CD4-positive, alpha-beta memory T cell (primary cell): Measurements from ENCODE around the gene SPSB1. TPM values are rescaled to one million over a fixed set of nuclear protein-coding genes. Genes with fewer than 3 reads are reported as not detected.

Source experiments
- CTCF ChIA-PET: fragments of 350-600 bp; sonication (Branson Sonifier 250); formaldehyde crosslinking; loops from one replicate; lab custom pipeline; 2021; ENCODE audit warnings: inconsistent platforms; ENCODE audit not compliant: partially characterized antibody; lab: Charles Lee
- POLR2A ChIA-PET: fragments of 350-600 bp; sonication (Branson Sonifier 250); formaldehyde crosslinking; loops from one replicate; lab custom pipeline; 2021; ENCODE audit not compliant: partially characterized antibody; lab: Charles Lee
- DNase-seq, 5 donors: peaks; one replicate each; pipeline versions ENCODE4 v3.0.0 to v3.0.0-alpha.2; 2020 to 2022; ENCODE audit warnings: mixed read lengths in 1 of 5
- H3K27ac ChIP-seq: one replicate; pipeline ENCODE4 v1.7.0; 2013; ENCODE audit warnings: low read depth, low read length
- H3K27me3 ChIP-seq: 2 replicates; pipeline ENCODE4 v1.7.0; 2013; ENCODE audit warnings: mild to moderate bottlenecking, low read length, moderate library complexity; ENCODE audit not compliant: insufficient read depth
- H3K36me3 ChIP-seq: 2 replicates; pipeline ENCODE4 v1.7.0; 2013; ENCODE audit warnings: mild to moderate bottlenecking, low read length, moderate library complexity; ENCODE audit not compliant: insufficient read depth
- H3K4me1 ChIP-seq: 2 replicates; pipeline ENCODE4 v1.7.0; 2013; ENCODE audit warnings: mild to moderate bottlenecking, low read length, moderate library complexity; ENCODE audit not compliant: insufficient read depth
- H3K4me3 ChIP-seq, 2 donors: one replicate each; pipeline ENCODE4 v1.7.0; 2013; ENCODE audit warnings: low read length in 2 of 2, mild to moderate bottlenecking in 1 of 2
- H3K9me3 ChIP-seq, 2 donors: one replicate each; pipeline ENCODE4 v1.7.0; 2013; ENCODE audit warnings: low read length in 2 of 2, control low read depth in 1 of 2; ENCODE audit not compliant: control insufficient read depth in 1 of 2
- H3K27ac Mint-ChIP-seq, 7 donors: one replicate each; pipeline ENCODE4 v1.8.0; 2020 to 2021; ENCODE audit warnings: mixed read lengths in 7 of 7, mild to moderate bottlenecking in 6 of 7, inconsistent platforms in 3 of 7, moderate library complexity in 3 of 7
- H3K27me3 Mint-ChIP-seq, 2 donors: one replicate each; pipeline ENCODE4 v1.8.0; 2020 to 2021; ENCODE audit warnings: mixed read lengths in 2 of 2
- H3K36me3 Mint-ChIP-seq, 2 donors: one replicate each; pipeline ENCODE4 v1.8.0; 2020 to 2021; ENCODE audit warnings: mixed read lengths in 2 of 2, inconsistent platforms in 1 of 2, mild to moderate bottlenecking in 1 of 2
- H3K4me1 Mint-ChIP-seq, 4 donors: one replicate each; pipeline ENCODE4 v1.8.0; 2020 to 2021; ENCODE audit warnings: mixed read lengths in 4 of 4, mild to moderate bottlenecking in 1 of 4
- H3K4me3 Mint-ChIP-seq, 8 donors: one replicate each; pipeline ENCODE4 v1.8.0; 2020 to 2021; ENCODE audit warnings: mixed read lengths in 8 of 8, mild to moderate bottlenecking in 7 of 8, moderate library complexity in 6 of 8, inconsistent platforms in 3 of 8
- H3K9me3 Mint-ChIP-seq, 8 donors: one replicate each; pipeline ENCODE4 v1.8.0; 2020 to 2021; ENCODE audit warnings: mixed read lengths in 8 of 8, mild to moderate bottlenecking in 5 of 8, inconsistent platforms in 3 of 8, moderate library complexity in 1 of 8
- intact Hi-C: fragments of 100-400 bp; cut with micrococcal nuclease; formaldehyde crosslinking; loops from one replicate; pipeline ENCODE4 v1.15.1; 2023
- polyA plus RNA-seq, 2 donors: library from polyadenylated mRNA; unstranded; fragments of 300-500 nt; fragmentation: Illumina TruSeq; gene quantifications; one replicate each; pipeline ENCODE4 v1.2.3, GENCODE V29; 2021
- total RNA-seq, 2 experiments: library from RNA; stranded (reverse); gene quantifications; one replicate each; pipeline ENCODE4 v1.2.3, GENCODE V29; 2021

SPSB1 gene
- total and polyA plus RNA-seq, 4 experiments from 2014 or later: 2.8 to 4.5 (median 3.7) TPM

DNA sequence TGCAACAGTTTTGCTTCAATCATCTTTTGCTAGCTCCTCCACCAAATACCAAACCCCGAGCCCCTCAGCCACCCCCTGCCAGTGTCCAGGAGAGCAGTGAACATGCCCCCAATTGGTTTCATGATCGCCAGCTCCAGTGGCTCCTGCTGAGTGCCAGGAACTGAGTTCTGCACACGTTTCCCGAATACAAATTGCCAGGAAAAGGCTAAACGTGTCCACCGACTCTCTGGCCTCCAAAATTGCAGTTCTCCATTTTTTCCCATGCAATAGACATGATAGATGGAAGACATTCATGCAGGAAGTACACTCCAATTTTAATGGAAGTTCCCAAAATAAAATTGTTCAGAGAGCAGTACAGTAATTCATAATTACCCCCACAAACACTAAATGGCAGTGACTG lies 101.3 kb downstream of the SPSB1 start:
- Histone ChIP-seq H3K36me3 (no peaks in the 10 kb centered on the region), H3K9me3 (no peaks in the 10 kb centered on the region), H3K4me3 (no peak overlapping the region), H3K27me3 (no peaks in the 10 kb centered on the region), H3K27ac (no peak overlapping the region), H3K4me1 (no peaks in the 10 kb centered on the region)
- DNase-seq: peak in 1 of 5 donors; percentile 13
- H3K27ac Mint-ChIP-seq: no peak overlapping the region
- peaks cover 0 to 5% of the 10 kb centered on the region in 2 donors for H3K36me3 Mint-ChIP-seq
- POLR2A ChIA-PET: no interaction called here
- peaks cover 0 to 4% (median 3%) of the 10 kb centered on the region in 8 donors for H3K9me3 Mint-ChIP-seq
- no peak overlapping the region for H3K4me3 Mint-ChIP-seq
- H3K27me3 Mint-ChIP-seq: peaks cover 2% of the 10 kb centered on the region in 2 donors
- CTCF ChIA-PET: interaction anchor here (1.6 kb wide), 1 partner anchor 104 kb away, joined by 3 read pairs; no protein-coding TSS in a partner anchor
- H3K4me1 Mint-ChIP-seq: peaks cover 4 to 6% (median 6%) of the 10 kb centered on the region in 4 donors
- intact Hi-C loops: no loop called here

- Mint-ChIP-seq H3K27ac (no peak overlapping the region), H3K27me3 (peaks cover 2% of the 10 kb centered on the region in 2 donors), H3K9me3 (peaks cover 0 to 4% (median 3%) of the 10 kb centered on the region in 8 donors), H3K4me3 (no peak overlapping the region), H3K36me3 (peaks cover 0 to 5% of the 10 kb centered on the region in 2 donors), H3K4me1 (peaks cover 0 to 4% (median 1%) of the 10 kb centered on the region in 4 donors)
- no peaks in the 10 kb centered on the region for H3K36me3 ChIP-seq
- H3K9me3 ChIP-seq: no peaks in the 10 kb centered on the region
- H3K27me3 ChIP-seq: no peaks in the 10 kb centered on the region
- intact Hi-C loops: no loop called here
- CTCF ChIA-PET: interaction anchor here (1.6 kb wide), 1 partner anchor 105 kb away, joined by 3 read pairs; no protein-coding TSS in a partner anchor
- DNase-seq: no peak
- H3K4me3 ChIP-seq: no peak overlapping the region
- POLR2A ChIA-PET: no interaction called here
- peaks cover 5% of the 10 kb centered on the region for H3K4me1 ChIP-seq
- H3K27ac ChIP-seq: no peak overlapping the region
Observed at GRCh38 chr1:9395018-9395417, 102.3 kb downstream of the SPSB1 start.

DNA sequence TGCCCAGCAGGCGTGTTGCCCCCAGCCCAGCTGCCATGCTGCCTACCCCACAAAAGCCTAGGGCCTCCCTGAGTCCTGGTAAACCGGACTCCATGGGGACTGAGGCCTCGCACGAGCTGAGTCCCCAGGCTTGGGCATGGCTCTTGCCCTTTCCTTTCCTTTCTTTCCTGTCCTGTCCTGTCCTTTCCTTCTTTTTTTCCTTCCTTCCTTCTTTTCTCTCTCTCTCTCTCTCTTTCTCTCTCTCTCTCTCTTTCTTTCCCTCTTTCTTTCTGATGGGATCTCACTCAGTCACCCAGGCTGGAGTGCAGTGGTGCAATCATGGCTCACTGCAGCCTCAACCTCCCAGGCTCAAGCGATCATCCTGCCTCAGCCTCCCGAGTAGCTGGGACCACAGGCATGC lies 104.4 kb downstream of the SPSB1 start:
- Histone ChIP-seq H3K27me3 (no peaks in the 10 kb centered on the region), H3K9me3 (no peaks in the 10 kb centered on the region), H3K36me3 (no peaks in the 10 kb centered on the region), H3K4me1 (peaks cover 12% of the 10 kb centered on the region), H3K4me3 (no peak overlapping the region), H3K27ac (no peak overlapping the region)
- Mint-ChIP-seq H3K9me3 (peaks cover 0 to 4% (median 3%) of the 10 kb centered on the region in 8 donors), H3K27ac (no peak overlapping the region), H3K4me3 (no peak overlapping the region), H3K36me3 (peaks cover 0 to 5% of the 10 kb centered on the region in 2 donors), H3K27me3 (peaks cover 2% of the 10 kb centered on the region in 2 donors), H3K4me1 (peaks cover 1 to 13% (median 4%) of the 10 kb centered on the region in 4 donors)
- ChIA-PET POLR2A (no interaction called here), CTCF (no interaction called here)
- intact Hi-C loops: no loop called here
- DNase-seq: no peak

- Mint-ChIP-seq H3K4me1 (peaks cover 1 to 14% (median 4%) of the 10 kb centered on the region in 4 donors), H3K27me3 (peaks cover 2% of the 10 kb centered on the region in 2 donors), H3K27ac (no peak overlapping the region), H3K36me3 (peaks cover 0 to 5% of the 10 kb centered on the region in 2 donors), H3K9me3 (peaks cover 0 to 4% (median 3%) of the 10 kb centered on the region in 8 donors), H3K4me3 (no peak overlapping the region)
- POLR2A ChIA-PET: interaction anchor here (1.4 kb wide), 1 partner anchor 15 kb away, joined by 4 read pairs; no protein-coding TSS in a partner anchor
- intact Hi-C loops: no loop called here
- Histone ChIP-seq H3K9me3 (no peaks in the 10 kb centered on the region), H3K27ac (no peak overlapping the region), H3K27me3 (no peaks in the 10 kb centered on the region), H3K4me3 (no peak overlapping the region), H3K36me3 (no peaks in the 10 kb centered on the region), H3K4me1 (peaks cover 12% of the 10 kb centered on the region)
- CTCF ChIA-PET: interaction anchor here (0.8 kb wide), 1 partner anchor 9 kb away, joined by 3 read pairs; no protein-coding TSS in a partner anchor
- DNase-seq: no peak
Observed at GRCh38 chr1:9397997-9398526, 105.4 kb downstream of the SPSB1 start.

DNA sequence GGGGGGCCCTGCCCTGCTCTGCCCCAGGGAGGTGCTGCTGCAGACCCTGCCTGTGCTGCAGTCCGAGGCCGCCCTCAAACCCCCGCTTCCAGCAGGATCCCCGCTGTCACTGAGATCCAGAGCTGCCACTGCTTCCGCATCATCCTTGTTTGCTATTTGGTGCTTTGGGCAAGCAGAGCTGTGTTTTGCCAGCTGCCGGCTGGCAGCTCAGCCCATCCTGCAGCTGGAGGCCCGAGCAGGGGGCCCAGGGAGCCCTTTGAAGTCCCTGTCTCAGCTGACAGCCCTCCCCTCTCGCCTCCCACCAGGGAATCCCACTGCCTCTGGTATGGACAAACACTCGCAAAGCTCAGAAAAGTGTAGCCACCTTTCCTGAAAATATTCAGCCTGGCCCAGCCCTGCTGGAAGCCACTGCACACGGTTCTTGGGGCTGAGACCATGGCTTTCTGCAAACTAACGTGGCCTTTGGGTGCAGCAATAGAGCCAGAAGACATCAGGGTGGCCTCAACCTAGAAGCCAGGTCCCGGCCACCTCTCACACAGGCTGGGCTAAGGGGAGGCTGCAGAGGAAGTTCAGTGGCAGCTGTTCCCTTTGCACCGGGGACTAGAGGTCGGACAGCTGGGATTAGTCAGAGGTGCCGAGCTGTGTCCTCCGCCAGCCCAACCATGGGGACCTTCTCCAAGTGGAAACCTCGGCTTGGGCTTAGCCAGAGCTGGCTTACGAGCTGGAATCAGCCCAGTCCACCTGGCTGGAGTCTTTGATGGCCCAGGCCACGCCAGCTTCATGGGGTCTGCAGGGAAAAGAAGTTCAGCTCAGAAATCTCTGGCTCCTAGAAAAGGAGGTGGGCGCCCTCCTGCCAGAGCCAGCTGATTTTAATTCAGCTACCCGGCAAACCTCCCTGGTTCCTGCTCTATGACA lies 107.1 kb downstream of the SPSB1 start:
- Histone ChIP-seq H3K9me3 (no peaks in the 10 kb centered on the region), H3K4me1 (peaks cover 12% of the 10 kb centered on the region), H3K4me3 (no peak overlapping the region), H3K36me3 (no peaks in the 10 kb centered on the region), H3K27me3 (no peaks in the 10 kb centered on the region), H3K27ac (no peak overlapping the region)
- intact Hi-C loops: no loop called here
- DNase-seq: peak in 1 of 5 donors; percentile 20
- CTCF ChIA-PET: interaction anchor here (1.0 to 2.1 kb wide), 2 partner anchors 10 to 56 kb away, joined by 3 to 4 read pairs; no protein-coding TSS in a partner anchor
- Mint-ChIP-seq H3K4me1 (peaks cover 1 to 14% (median 4%) of the 10 kb centered on the region in 4 donors), H3K27ac (no peak overlapping the region), H3K27me3 (peaks cover 0 to 2% of the 10 kb centered on the region in 2 donors), H3K36me3 (peaks cover 0 to 5% of the 10 kb centered on the region in 2 donors), H3K4me3 (peak overlapping the region in 2 of 8 donors; percentile 5 to 61), H3K9me3 (peaks cover 0 to 4% (median 3%) of the 10 kb centered on the region in 8 donors)
- POLR2A ChIA-PET: no interaction called here

- Histone ChIP-seq H3K27me3 (no peaks in the 10 kb centered on the region), H3K9me3 (no peaks in the 10 kb centered on the region), H3K36me3 (no peaks in the 10 kb centered on the region), H3K4me1 (peaks cover 12% of the 10 kb centered on the region), H3K4me3 (no peak overlapping the region), H3K27ac (no peak overlapping the region)
- H3K4me1 Mint-ChIP-seq: peaks cover 1 to 14% (median 4%) of the 10 kb centered on the region in 4 donors
- H3K36me3 Mint-ChIP-seq: no peaks in the 10 kb centered on the region
- H3K4me3 Mint-ChIP-seq: peak overlapping the region in 2 of 8 donors; percentile 5 to 61
- peaks cover 0 to 2% of the 10 kb centered on the region in 2 donors for H3K27me3 Mint-ChIP-seq
- peak in 2 of 5 donors; percentile 11 to 14 for DNase-seq
- CTCF ChIA-PET: interaction anchor here (1.0 to 2.1 kb wide), 2 partner anchors 9 to 55 kb away, joined by 3 to 4 read pairs; no protein-coding TSS in a partner anchor
- H3K9me3 Mint-ChIP-seq: no peaks in the 10 kb centered on the region
- intact Hi-C loops: no loop called here
- no peak overlapping the region for H3K27ac Mint-ChIP-seq
- POLR2A ChIA-PET: no interaction called here
Observed at GRCh38 chr1:9400425-9401079, 107.9 kb downstream of the SPSB1 start.
